Stimulated activated CD8-positive, alpha-beta memory T cell treated with anti-CD3 and anti-CD28 coated beads, Interleukin-15, amount 100 ng/mL, for 48 hours (primary cell): ENCODE data around the gene KRT80.

Experiments
- DNase-seq, 2 donors: peaks; one replicate each; pipeline ENCODE4 v3.0.0-alpha.2; 2020; ENCODE audit warnings: low read depth in 2 of 2

Gene KRT80

GRCh38 chr12:52228931-52229330, 37.1 kb upstream of the KRT80 start:
- DNase-seq: no peak

GRCh38 chr12:52228366-52228765, 36.6 kb upstream of the KRT80 start:
- no peak for DNase-seq

- DNase-seq: no peak
Observed at GRCh38 chr12:52227606-52228166, 35.9 kb upstream of the KRT80 start.

GRCh38 chr12:52226446-52226845, 34.6 kb upstream of the KRT80 start:
- DNase-seq: no peak

- DNase-seq: no peak
Observed at GRCh38 chr12:52225752-52226151, 33.9 kb upstream of the KRT80 start.

GRCh38 chr12:52224151-52224550, 32.3 kb upstream of the KRT80 start:
- DNase-seq: no peak

GRCh38 chr12:52223406-52224039, 31.7 kb upstream of the KRT80 start:
- no peak for DNase-seq

GRCh38 chr12:52222692-52223091, 30.9 kb upstream of the KRT80 start:
- DNase-seq: no peak

- DNase-seq: peak; percentile 61 to 80
Observed at GRCh38 chr12:52221912-52222457, 30.2 kb upstream of the KRT80 start.

- DNase-seq: no peak
Observed at GRCh38 chr12:52221070-52221781, 29.4 kb upstream of the KRT80 start.

- DNase-seq: no peak
Observed at GRCh38 chr12:52220477-52220876, 28.7 kb upstream of the KRT80 start.

- no peak for DNase-seq
Observed at GRCh38 chr12:52218001-52218400, 26.2 kb upstream of the KRT80 start.

- DNase-seq: no peak
Observed at GRCh38 chr12:52217223-52217622, 25.4 kb upstream of the KRT80 start.

- DNase-seq: no peak
Observed at GRCh38 chr12:52216807-52217206, 25.0 kb upstream of the KRT80 start.

- DNase-seq: no peak
Observed at GRCh38 chr12:52216100-52216499, 24.3 kb upstream of the KRT80 start.

GRCh38 chr12:52215587-52216031, 23.8 kb upstream of the KRT80 start:
- DNase-seq: no peak

- no peak for DNase-seq
Observed at GRCh38 chr12:52214421-52214802, 22.6 kb upstream of the KRT80 start.

- DNase-seq: peak; percentile 29 to 33
Observed at GRCh38 chr12:52213564-52214420, 22.0 kb upstream of the KRT80 start.

GRCh38 chr12:52212701-52213563, 21.1 kb upstream of the KRT80 start:
- no peak for DNase-seq

GRCh38 chr12:52211716-52212585, 20.1 kb upstream of the KRT80 start:
- no peak for DNase-seq
